Thyroid gland (tissue), 4 donors: ENCODE results near the gene NOXA1. TPM values are rescaled to one million over a fixed set of nuclear protein-coding genes. Genes with fewer than 3 reads are reported as not detected.

ENCODE experiments used
- DNase-seq, 2 donors: peaks; one replicate each; pipeline ENCODE4 v3.0.0-alpha.2; 2019
- H3K27ac ChIP-seq, 3 donors: fragments of 200-600 bp; sonication (generic); 1 replicate in 2 of 3; 2 replicates in 1 of 3; pipeline ENCODE4 v1.5.1; 2016 to 2019; ENCODE audit warnings: mild to moderate bottlenecking in 1 of 3, moderate library complexity in 1 of 3
- H3K27me3 ChIP-seq: fragments of 200-600 bp; sonication (generic); one replicate; pipeline ENCODE4 v1.5.1; 2019
- H3K36me3 ChIP-seq, 2 donors: fragments of 200-600 bp; sonication (generic); one replicate each; pipeline ENCODE4 v1.5.1; 2016 to 2019
- H3K4me1 ChIP-seq, 2 donors: fragments of 200-600 bp; sonication (generic); one replicate each; pipeline ENCODE4 v1.5.1; 2017 to 2019
- H3K4me3 ChIP-seq, 3 donors: fragments of 200-600 bp; sonication (generic); replicated peaks in 1 of 3; 1 replicate in 2 of 3; 2 replicates in 1 of 3; pipeline ENCODE4 v1.5.1; 2016; ENCODE audit warnings: mild to moderate bottlenecking in 1 of 3
- H3K9me3 ChIP-seq: fragments of 200-600 bp; sonication (generic); one replicate; pipeline ENCODE4 v1.5.1; 2017
- CTCF ChIP-seq, 6 experiments: fragments of 200-600 bp in 3 of 6; fragments of 450-650 bp in 3 of 6; sonication (generic) in 3 of 6; IDR thresholded peaks; one replicate each; pipeline ENCODE4 v1.5.1; 2016 to 2019; ENCODE audit warnings: antibody characterized with exemption in 6 of 6, mild to moderate bottlenecking in 2 of 6, inconsistent platforms in 1 of 6, moderate library complexity in 1 of 6
- POLR2A ChIP-seq, 2 donors: fragments of 450-650 bp; IDR thresholded peaks; one replicate each; pipeline ENCODE4 v1.6.1; 2017; ENCODE audit warnings: antibody characterized with exemption in 2 of 2, mild to moderate bottlenecking in 2 of 2, moderate library complexity in 1 of 2
- WGBS, 2 donors: methylation state at CpG; one replicate each; pipeline ENCODE4 v1.1.5; 2017; 5-methylcytosine and 5-hydroxymethylcytosine counted together
- intact Hi-C: fragments of 100-400 bp; cut with DNase I; formaldehyde crosslinking; loops from one replicate; pipeline ENCODE4 v1.15.1; 2023
- total RNA-seq, 4 donors: library from RNA; depleted of rRNA; stranded (reverse); fragments of >200 nt; gene quantifications; one replicate each; pipeline ENCODE4 v1.2.3, GENCODE V29; 2016

The NOXA1 gene
- total RNA-seq, 4 donors from 2014 or later = 5.4 to 16.6 (median 10.0) TPM

GRCh38 chr9:137457406-137458193 is 34.4 kb downstream of the NOXA1 start:
- intact Hi-C loops = no loop called here
- no peaks in the 10 kb centered on the region for H3K36me3 ChIP-seq
- H3K27ac ChIP-seq = peak overlapping the region in 2 of 3 donors; percentile 23 to 63
- H3K9me3 ChIP-seq = no peaks in the 10 kb centered on the region
- no peak overlapping the region for H3K4me3 ChIP-seq
- WGBS, 2 donors = 95 to 100% methylated on average over 5 to 11 of the region's 44 CpGs
- peaks cover 21 to 43% of the 10 kb centered on the region in 2 donors for H3K4me1 ChIP-seq
- TF ChIP-seq CTCF (IDR thresholded peaks at IDR 0.05) (no peak), POLR2A (IDR thresholded peaks at IDR 0.05) (no peak)
- H3K27me3 ChIP-seq = no peaks in the 10 kb centered on the region
- DNase-seq = no peak

- DNase-seq = no peak
- TF ChIP-seq POLR2A (IDR thresholded peaks at IDR 0.05) (no peak), CTCF (IDR thresholded peaks at IDR 0.05) (no peak)
- Histone ChIP-seq H3K27me3 (no peaks in the 10 kb centered on the region), H3K27ac (peak overlapping the region in 2 of 3 donors; percentile 32 to 63), H3K9me3 (no peaks in the 10 kb centered on the region), H3K4me3 (peak overlapping the region in 2 of 3 donors; percentile 32 to 63), H3K4me1 (peaks cover 21 to 42% of the 10 kb centered on the region in 2 donors), H3K36me3 (no peaks in the 10 kb centered on the region)
- intact Hi-C loops = no loop called here
- 0% methylated on average over 1 of the region's 88 CpGs; no CpG with 5 or more reads in 1 of the 2 donors for WGBS, 2 donors
These were observed 35.3 kb downstream of the NOXA1 start for GRCh38 chr9:137458194-137459151.

- DNase-seq = peak; percentile 92 to 93
- intact Hi-C loops = no loop called here
- Histone ChIP-seq H3K4me3 (peak within 1 kb of the TSS in 2 of 3 donors; percentile 32 to 63), H3K27me3 (no peaks in the 10 kb centered on the region), H3K4me1 (peaks cover 20 to 39% of the 10 kb centered on the region in 2 donors), H3K9me3 (no peaks in the 10 kb centered on the region), H3K27ac (peak within 1 kb of the TSS in 2 of 3 donors; percentile 42 to 63), H3K36me3 (no peaks in the 10 kb centered on the region)
- WGBS, 2 donors = 1% methylated on average over 10 of the region's 62 CpGs; no CpG with 5 or more reads in 1 of the 2 donors
- TF ChIP-seq POLR2A (IDR thresholded peaks at IDR 0.05) = peak; percentile 59 to 85
- TF ChIP-seq CTCF (IDR thresholded peaks at IDR 0.05) = no peak
These were observed 36.0 kb downstream of the NOXA1 start, which contains the start of gene NSMF for GRCh38 chr9:137459152-137459600. TSS of gene NSMF (minus strand) at chr9:137459334. CDS start at chr9:137459102, 232 bp downstream.

GRCh38 chr9:137459601-137460362 is 36.6 kb downstream of the NOXA1 start:
- intact Hi-C loops = no loop called here
- Histone ChIP-seq H3K27ac (peak overlapping the region in 1 of 3 donors; percentile 42), H3K4me3 (peak overlapping the region in 1 of 3 donors; percentile 63), H3K9me3 (no peaks in the 10 kb centered on the region), H3K4me1 (peaks cover 14 to 33% of the 10 kb centered on the region in 2 donors), H3K27me3 (no peaks in the 10 kb centered on the region), H3K36me3 (no peaks in the 10 kb centered on the region)
- WGBS, 2 donors = 62 to 68% methylated on average over 8 to 10 of the region's 15 CpGs
- TF ChIP-seq POLR2A (IDR thresholded peaks at IDR 0.05) = no peak
- TF ChIP-seq CTCF (IDR thresholded peaks at IDR 0.05) = no peak
- DNase-seq = no peak
